LNCAP (cell line): ENCODE measurements around the gene ACY1.
A peak's percentile ranks its signal among the peaks of the same experiment; 100 is the strongest.

Source experiments
- CTCF ChIP-seq: fragments of 450-650 bp; IDR thresholded peaks from 2 replicates; pipeline ENCODE4 v1.5.1; 2017; ENCODE audit warnings: mild to moderate bottlenecking

Gene ACY1

GRCh38 chr3:51997172-51997571 lies 13.8 kb downstream of the ACY1 start:
- no peak for TF ChIP-seq CTCF

- TF ChIP-seq CTCF = no peak
Measured at GRCh38 chr3:51997935-51998596, 14.7 kb downstream of the ACY1 start.

- TF ChIP-seq CTCF = no peak
Measured at GRCh38 chr3:51998774-51999173, 15.4 kb downstream of the ACY1 start.

- TF ChIP-seq CTCF = no peak
Measured at GRCh38 chr3:51999846-52000245, 16.5 kb downstream of the ACY1 start.

- TF ChIP-seq CTCF = peak; percentile 97
Measured at GRCh38 chr3:52001443-52001974, 18.2 kb downstream of the ACY1 start.

- no peak for TF ChIP-seq CTCF
Measured at GRCh38 chr3:52002748-52003147, 19.4 kb downstream of the ACY1 start.

- TF ChIP-seq CTCF = no peak
Measured at GRCh38 chr3:52004163-52004787, 20.9 kb downstream of the ACY1 start.
